Measurements from ENCODE around the gene RAB3GAP1. TPM values are rescaled to one million over a fixed set of nuclear protein-coding genes. Genes with fewer than 3 reads are reported as not detected.

The RAB3GAP1 gene
- total RNA-seq, 1 donor from 2014 or later, result 50.4 TPM

- no peak overlapping the region for H3K4me3 Mint-ChIP-seq (ENCODE audit: unreplicated experiment)
- no peaks in the 10 kb centered on the region for H3K9me3 Mint-ChIP-seq (ENCODE audit: low read depth)
- DNase-seq (ENCODE audit: low spot score), result no peak
- peak overlapping the region; percentile 71 for H3K27ac Mint-ChIP-seq (ENCODE audit: unreplicated experiment)
- peaks cover 20% of the 10 kb centered on the region for H3K4me1 Mint-ChIP-seq (ENCODE audit: low read depth)
- no peaks in the 10 kb centered on the region for H3K27me3 Mint-ChIP-seq (ENCODE audit: low read depth)
- peaks cover 23% of the 10 kb centered on the region for H3K36me3 Mint-ChIP-seq (ENCODE audit: low read depth)
- TF ChIP-seq CTCF (IDR thresholded peaks at IDR 0.05), result no peak
These were observed 73.8 kb downstream of the RAB3GAP1 start for GRCh38 chr2:135125940-135126339.

GRCh38 chr2:135130751-135131150 is 78.7 kb downstream of the RAB3GAP1 start:
- Mint-ChIP-seq H3K36me3 (ENCODE audit: low read depth) (peaks cover 38% of the 10 kb centered on the region), H3K4me1 (ENCODE audit: low read depth) (peaks cover 11% of the 10 kb centered on the region), H3K27me3 (ENCODE audit: low read depth) (no peaks in the 10 kb centered on the region), H3K9me3 (ENCODE audit: low read depth) (no peaks in the 10 kb centered on the region), H3K27ac (ENCODE audit: unreplicated experiment) (no peak overlapping the region), H3K4me3 (ENCODE audit: unreplicated experiment) (no peak overlapping the region)
- no peak for DNase-seq (ENCODE audit: low spot score)
- TF ChIP-seq CTCF (IDR thresholded peaks at IDR 0.05), result no peak

GRCh38 chr2:135132314-135132713 is 80.2 kb downstream of the RAB3GAP1 start:
- H3K4me3 Mint-ChIP-seq (ENCODE audit: unreplicated experiment), result no peak overlapping the region
- H3K36me3 Mint-ChIP-seq (ENCODE audit: low read depth), result peaks cover 37% of the 10 kb centered on the region
- H3K27me3 Mint-ChIP-seq (ENCODE audit: low read depth), result no peaks in the 10 kb centered on the region
- peaks cover 11% of the 10 kb centered on the region for H3K4me1 Mint-ChIP-seq (ENCODE audit: low read depth)
- H3K27ac Mint-ChIP-seq (ENCODE audit: unreplicated experiment), result peak overlapping the region; percentile 29
- H3K9me3 Mint-ChIP-seq (ENCODE audit: low read depth), result no peaks in the 10 kb centered on the region
- no peak for DNase-seq (ENCODE audit: low spot score)
- TF ChIP-seq CTCF (IDR thresholded peaks at IDR 0.05), result no peak

- no peak for TF ChIP-seq CTCF (IDR thresholded peaks at IDR 0.05)
- peaks cover 26% of the 10 kb centered on the region for H3K36me3 Mint-ChIP-seq (ENCODE audit: low read depth)
- no peak overlapping the region for H3K27ac Mint-ChIP-seq (ENCODE audit: unreplicated experiment)
These were observed 88.5 kb downstream of the RAB3GAP1 start for GRCh38 chr2:135140606-135141005.

GRCh38 chr2:135142323-135142722 is 90.2 kb downstream of the RAB3GAP1 start:
- H3K9me3 Mint-ChIP-seq (ENCODE audit: low read depth), result peaks cover 12% of the 10 kb centered on the region
- H3K27ac Mint-ChIP-seq (ENCODE audit: unreplicated experiment), result no peak overlapping the region
- DNase-seq (ENCODE audit: low spot score), result no peak
- peaks cover 25% of the 10 kb centered on the region for H3K36me3 Mint-ChIP-seq (ENCODE audit: low read depth)
- H3K27me3 Mint-ChIP-seq (ENCODE audit: low read depth), result no peaks in the 10 kb centered on the region
- H3K4me1 Mint-ChIP-seq (ENCODE audit: low read depth), result no peaks in the 10 kb centered on the region
- no peak overlapping the region for H3K4me3 Mint-ChIP-seq (ENCODE audit: unreplicated experiment)
- no peak for TF ChIP-seq CTCF (IDR thresholded peaks at IDR 0.05)

More at GRCh38 chr2:135140606-135141005, 88.5 kb downstream of the RAB3GAP1 start:
- H3K4me1 Mint-ChIP-seq (ENCODE audit: low read depth), result no peaks in the 10 kb centered on the region
- no peaks in the 10 kb centered on the region for H3K27me3 Mint-ChIP-seq (ENCODE audit: low read depth)
- no peak overlapping the region for H3K4me3 Mint-ChIP-seq (ENCODE audit: unreplicated experiment)
- no peak for DNase-seq (ENCODE audit: low spot score)
- peaks cover 12% of the 10 kb centered on the region for H3K9me3 Mint-ChIP-seq (ENCODE audit: low read depth)
